ENCODE data around the gene FLYWCH1.

Gene FLYWCH1

DNA sequence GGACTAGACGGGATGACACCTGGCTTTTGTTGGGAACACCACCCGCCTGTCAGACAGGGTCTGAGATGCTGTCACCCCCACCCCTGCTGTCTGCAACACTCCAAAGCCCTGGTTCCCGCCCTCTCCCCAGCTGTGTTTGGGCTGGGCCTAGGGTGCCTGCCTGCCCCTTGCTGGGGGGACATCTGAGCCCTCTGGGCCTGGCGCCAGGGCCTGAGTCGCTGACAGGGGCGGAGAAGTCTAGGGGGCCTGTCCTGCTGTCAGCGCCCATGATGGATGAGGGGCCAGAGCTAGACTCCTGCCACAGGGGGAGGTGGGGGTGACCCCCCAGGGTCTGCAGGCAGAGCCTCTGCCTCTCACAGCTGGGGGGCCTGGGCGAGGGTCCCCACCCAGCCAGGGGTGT is 76.1 kb downstream of the FLYWCH1 start:
- no peak for DNase-seq

DNA sequence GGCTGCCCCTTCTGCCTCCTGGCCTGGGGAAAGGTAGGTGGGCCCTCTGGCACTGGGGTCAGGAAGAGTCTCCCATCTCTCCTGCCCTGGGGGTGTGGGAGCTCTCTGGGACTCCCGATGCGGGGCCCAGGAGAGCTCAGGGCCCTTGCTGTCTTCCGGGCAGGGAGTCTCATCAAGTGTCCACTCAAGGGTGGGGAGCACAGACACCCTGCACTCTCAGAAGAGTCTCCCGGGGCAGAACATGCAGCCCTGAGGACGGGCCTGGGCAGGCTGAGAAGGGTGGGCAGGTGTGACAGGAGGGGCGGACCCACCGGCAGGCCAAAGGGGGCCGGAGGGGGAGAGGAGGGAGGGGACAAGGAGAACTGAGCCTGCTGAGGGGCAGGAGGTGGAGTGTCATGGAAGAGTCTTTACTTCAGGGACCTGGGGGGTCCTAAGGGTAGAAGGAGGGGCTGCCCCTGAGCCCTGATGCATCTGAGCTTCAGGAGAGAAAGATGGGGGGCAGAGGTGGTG is 76.9 kb downstream of the FLYWCH1 start:
- DNase-seq, result no peak

GRCh38 chr16:2990891-2991290 is 79.2 kb downstream of the FLYWCH1 start:
- DNase-seq, result no peak

DNA sequence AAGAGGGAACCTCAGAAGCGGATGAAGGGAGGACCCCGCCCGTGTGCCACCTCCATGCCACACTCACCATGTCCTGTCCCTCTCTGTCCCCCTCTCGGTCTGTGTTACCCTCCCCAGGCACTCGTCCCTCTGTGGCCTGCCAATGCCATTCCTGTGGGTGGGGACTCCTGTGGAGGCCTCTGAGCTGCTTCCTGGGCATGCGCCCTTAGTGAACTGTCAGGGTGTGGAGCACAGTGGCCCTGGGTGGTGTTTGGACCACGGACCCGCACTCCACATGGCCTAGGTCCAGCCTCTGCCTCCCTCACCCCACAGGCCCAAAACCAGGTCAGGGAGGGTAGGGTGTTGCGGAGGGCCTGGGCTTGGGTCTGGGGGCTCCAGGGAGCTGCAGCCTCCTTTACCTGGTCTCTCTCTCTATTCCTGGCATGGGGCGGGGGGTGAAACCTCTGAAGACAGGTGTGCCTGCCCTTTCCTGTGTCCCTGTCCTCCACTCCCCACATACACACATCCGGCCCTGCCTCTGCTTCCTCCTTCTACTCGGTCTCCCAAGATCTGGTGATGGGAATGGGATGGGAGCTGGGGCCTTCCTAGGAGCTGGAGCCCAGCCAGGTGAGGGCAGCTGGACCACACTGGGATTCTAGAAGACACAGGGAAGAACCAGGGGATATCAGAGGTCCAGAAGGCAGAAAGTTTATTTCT is 80.0 kb downstream of the FLYWCH1 start:
- no peak for DNase-seq

DNA sequence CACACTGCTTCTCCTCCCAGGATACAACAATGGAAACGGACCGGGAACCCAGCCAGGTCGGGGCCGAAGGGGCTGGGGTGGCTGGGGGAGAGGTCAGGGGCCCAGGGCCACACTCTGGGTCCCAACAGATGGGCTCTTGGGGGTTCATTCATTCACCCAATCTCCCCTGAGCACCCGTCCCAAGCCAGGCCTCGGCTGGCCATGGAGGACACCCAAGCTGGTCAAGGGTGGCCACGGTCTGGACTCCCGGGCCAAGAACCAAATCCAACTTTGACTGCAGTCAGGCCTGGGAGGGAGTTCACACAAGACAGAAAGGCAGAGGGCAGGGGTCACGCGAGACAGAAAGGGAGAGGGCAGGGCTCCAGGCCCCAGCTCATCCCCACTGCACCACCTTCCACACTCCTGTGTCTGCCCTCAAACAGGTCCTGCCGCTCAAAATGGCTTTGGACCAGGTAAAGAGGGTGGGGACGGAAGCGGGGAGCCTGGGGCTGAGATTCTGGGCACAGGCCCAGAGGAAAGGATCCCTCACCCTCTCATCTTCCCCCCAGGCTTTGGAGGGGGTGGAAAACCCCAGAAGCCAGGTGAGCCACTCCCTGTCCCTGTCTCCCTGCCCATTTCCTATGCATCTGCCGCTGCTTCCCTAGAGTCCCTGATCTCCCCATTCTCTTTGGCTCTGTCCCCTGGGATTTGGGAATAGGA is 80.8 kb downstream of the FLYWCH1 start:
- DNase-seq, result no peak

- no peak for DNase-seq
These were observed 84.6 kb downstream of the FLYWCH1 start for GRCh38 chr16:2996298-2996697.

GRCh38 chr16:2999929-3000328 is 88.2 kb downstream of the FLYWCH1 start:
- no peak for DNase-seq

- DNase-seq, result no peak
These were observed 88.8 kb downstream of the FLYWCH1 start for GRCh38 chr16:3000540-3000939.
